HTR-8/SVneo (cell line): ENCODE data around the gene TP63.
A peak's percentile ranks its signal among the peaks of the same experiment; 100 is the strongest.

Experiments used
- DNase-seq: peaks from one replicate; pipeline ENCODE4 v3.0.0; 2011; ENCODE audit warnings: low spot score, mixed read lengths; ENCODE audit not compliant: insufficient read length
- FAIRE-seq: peaks from 2 replicates; lab custom pipeline; 2011; peaks lifted over from hg19 to GRCh38; lab: Jason Lieb, UNC

TP63 gene

DNA sequence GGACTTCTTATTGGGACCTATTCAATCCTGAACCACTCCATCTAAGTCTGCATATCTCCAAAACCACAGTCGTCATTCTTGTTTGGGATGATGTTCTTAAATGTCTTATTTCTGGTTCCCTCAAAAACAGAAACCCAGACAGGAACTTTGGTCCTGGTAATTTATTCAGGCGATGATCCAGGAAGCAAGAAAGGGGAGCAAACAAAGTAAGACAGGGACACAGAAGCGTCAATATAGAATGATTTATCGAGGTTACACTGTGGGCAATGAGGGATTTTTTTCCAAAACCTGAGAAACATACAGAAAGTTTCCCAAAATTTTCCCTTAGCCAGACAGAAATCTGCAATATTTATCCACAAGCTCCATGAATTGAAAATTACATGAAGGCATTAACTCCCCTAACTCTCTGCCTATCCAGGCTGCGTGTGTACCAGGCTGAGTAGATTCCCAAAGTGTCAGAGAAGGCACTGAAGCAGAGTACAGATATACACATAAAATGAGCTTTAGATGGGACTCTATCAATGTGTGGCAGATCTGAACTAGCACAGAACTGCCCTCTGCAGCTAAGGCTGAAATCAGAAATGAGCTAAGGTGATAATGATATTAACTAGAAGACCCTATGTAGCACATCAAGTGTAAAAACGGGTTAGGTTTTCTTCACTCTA is 43.2 kb downstream of the TP63 start:
- FAIRE-seq (no peak), DNase-seq (no peak)

DNA sequence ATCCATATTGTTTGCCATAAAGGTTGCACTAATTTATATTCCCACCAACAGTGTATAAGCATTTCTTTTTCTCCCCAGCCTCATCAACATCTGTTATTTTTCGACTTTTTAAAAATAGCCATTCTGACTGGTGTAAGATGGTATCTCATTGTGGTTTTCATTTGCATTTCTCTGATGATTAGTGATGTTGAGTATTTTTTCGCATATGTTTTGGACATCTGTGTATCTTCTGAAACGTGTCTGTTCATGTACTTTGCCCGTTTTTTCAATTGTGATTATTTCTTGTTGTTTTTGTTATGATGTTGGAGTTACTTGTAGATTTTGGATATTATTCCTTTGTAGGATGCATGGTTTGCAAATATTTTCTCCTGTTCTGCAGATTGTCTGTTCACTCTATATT is 46.5 kb downstream of the TP63 start:
- DNase-seq: no peak
- FAIRE-seq: no peak

DNA sequence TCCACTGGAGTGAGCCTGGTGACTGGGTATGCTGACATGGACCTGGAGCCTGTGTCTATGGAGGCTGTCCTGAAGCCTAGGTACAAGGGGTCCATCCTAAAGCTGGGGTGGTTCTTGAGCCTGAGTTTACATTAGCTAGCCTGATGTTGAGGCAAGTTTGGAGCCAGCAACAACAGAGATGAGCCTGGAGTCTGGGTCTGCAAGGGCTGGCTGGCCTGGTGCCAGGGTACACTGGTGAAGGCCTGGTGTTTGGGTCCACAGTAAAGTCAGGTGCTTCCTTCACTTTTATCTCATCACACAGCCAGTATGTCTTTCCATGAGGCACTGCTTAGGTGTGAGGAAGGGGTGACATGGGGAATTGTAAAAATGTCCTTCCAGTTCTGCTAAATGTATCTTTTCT is 49.5 kb downstream of the TP63 start:
- no peak for FAIRE-seq
- DNase-seq: no peak

DNA sequence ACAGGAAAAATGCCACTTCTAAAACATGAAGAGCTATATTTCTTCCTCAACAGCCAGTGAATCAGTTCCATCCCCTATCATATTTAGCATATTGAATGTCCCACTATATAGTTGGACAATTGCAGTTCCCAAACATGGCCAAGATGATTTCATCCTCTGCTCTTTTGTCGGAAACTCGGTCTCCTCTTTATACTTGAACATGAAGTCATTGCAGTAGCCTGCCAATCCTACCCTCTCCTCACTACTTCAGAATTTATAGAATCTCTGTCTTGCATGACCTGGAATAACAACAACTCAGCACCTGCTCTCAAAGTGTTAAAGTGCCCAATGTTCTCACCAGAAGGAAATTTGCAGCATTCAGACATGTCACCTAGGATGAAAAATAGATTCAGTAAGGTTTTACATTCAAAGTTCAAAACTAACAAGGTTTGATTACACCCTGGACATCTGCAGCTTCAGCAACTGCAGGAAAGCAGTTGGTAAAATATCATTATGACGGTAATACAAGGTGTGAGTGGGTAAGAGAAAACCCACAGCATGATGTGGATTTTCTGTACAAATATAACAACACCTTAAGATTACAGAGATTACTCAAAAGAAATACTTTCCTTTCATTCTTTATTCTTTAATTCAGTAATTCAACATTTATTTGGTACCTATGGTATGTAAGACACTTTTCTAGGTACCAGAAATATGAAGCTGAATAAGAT is 52.5 kb downstream of the TP63 start:
- FAIRE-seq: no peak
- DNase-seq: no peak

DNA sequence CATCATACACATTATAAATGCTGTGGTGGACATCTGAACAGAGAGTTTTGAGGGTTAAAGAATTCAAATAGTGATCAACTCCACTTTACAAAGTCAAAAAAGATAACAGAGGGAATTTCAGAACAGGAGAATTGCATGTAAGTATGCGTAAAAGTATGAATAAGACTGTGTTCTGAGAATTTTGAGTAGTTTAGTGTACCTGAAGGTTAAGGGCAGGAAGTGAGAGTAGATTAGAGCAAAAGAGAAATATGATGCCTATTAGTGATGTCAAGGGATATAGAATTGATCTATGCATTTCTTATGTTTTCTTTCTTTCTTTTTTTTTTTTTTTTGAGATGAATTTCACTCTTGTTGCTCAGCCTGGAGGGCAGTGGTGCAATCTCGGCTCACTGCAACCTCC is 53.1 kb downstream of the TP63 start:
- no peak for FAIRE-seq
- no peak for DNase-seq

DNA sequence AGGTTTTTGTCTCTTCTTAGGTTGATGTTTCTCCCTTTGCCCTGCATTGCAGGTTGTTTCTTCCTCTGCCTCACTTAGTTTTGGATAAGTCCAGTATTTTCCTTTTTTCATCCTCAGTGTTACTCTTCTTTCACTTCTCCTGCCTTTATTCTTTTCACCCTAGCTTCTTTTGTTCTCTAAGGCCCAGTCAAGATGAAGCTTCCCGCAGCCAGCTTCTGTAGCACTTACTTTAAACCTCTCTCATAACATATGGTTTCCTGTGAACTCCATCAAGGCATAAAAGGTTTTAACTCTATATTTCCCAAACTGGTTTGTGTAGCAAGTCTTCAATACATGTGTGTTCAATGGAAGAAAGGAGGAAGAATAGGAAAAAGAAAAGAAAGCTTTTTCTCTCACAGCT is 54.1 kb downstream of the TP63 start:
- DNase-seq: no peak
- FAIRE-seq: no peak

DNA sequence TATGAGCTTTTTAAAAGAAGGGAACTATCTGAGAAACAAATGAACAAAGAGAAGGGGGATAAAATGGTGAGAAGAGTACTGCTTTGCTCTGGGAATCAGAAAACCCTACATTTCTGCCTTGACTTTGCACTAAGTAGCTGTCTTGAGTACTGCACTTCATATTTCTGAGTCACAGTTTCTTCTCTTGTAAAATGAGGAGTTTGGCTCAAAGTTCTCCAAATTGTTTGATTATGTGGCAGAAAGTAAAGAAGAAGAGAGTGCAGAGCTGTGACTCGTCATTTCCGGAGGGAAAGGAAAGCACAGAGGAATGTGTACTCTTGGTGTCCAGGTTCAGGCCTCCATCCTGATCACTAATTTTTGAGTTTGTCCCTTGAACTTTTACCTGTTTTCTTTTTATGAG is 54.7 kb downstream of the TP63 start:
- DNase-seq: peak; percentile 9
- no peak for FAIRE-seq

DNA sequence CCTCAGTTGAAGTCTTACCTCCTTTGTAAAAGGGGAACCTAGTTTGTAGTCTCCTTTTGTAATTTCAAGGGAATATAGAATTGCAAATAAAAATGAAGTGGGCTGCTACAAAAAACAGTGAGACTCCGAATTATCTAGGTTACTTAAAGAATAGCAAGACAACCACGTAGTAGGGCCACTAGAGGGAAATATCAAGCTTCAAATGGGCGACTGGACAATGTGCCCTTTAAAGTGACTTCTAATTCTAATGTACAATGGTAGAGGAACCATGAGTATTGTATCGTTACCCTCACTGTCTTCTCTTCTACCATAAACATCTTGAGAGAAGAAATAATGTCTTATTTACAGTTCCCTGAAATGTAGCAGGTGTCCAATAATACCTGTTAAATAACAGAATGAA is 56.3 kb downstream of the TP63 start:
- FAIRE-seq: no peak
- no peak for DNase-seq

DNA sequence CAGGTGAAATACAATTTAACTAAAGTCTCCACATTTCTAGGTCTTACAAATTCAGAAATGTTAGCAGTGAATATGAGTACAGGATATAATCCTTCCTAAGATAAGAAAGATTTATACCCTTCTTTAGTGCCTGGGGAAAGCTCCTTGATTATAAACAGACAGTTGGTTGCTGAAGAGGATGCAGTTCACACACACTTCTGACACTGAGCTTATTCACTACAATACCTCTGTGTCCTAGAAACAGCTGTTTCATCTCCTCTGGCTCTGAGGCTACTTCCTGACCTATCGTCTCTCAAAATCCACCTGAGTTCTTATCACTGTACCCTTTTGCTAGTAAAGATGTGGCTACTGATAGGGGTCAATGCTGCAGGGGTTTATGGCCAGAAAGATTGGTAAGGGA is 57.1 kb downstream of the TP63 start:
- DNase-seq: no peak
- no peak for FAIRE-seq

DNA sequence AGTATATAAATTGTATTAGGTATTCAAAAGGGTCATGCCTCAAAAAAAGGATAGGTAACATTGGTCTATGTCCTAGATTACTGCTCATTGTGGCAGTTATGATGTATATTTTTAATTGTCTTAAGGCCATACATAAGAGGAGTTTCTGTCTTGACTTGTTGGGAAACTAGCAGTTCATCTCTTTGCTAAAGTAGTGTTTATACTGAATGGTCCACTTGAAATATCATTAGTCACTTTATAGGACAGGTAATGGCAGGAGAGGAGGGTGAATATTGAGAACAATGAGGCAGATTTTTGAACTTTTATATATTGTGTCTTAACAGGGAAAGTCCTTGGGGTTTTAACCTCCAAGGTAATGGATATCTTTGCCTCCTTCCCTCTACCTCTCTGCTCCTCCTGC is 58.4 kb downstream of the TP63 start:
- no peak for FAIRE-seq
- no peak for DNase-seq

DNA sequence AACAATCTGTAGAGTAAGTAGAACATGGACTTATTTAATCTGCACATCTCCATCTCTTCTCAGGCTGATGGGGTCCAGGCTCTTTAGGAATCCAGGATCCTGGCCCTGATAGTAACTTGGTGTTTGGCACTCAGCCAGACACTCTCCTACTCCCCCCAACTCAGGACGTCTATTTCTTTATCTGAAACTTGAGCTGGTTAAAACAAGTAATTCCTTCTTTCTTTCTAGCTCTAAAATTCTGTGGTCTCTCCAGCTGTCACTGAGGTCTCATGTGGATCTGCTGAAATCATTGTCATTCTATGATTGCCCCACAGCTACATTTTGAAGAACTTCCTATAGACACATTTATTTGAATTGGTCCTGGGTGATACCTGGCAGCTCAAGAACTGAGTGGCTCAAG is 59.0 kb downstream of the TP63 start:
- no peak for FAIRE-seq
- DNase-seq: no peak

DNA sequence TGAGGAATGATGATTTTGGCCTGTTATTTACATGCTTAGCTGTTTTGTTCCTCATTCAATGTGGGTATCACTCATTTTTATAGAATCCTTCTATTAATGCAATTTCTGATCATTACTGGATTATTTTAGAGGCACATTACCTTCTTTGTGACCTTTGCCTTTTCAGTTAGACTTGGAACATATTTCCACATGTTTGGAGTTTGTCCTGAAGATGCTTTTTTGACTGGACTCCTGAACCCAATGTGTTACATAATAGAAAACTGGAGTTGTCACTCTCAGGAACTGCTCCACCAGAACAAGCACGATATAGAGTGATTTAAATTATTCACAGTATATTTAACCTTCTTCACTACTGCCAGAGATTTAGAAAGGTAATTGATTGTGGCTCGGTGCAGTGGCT is 59.5 kb downstream of the TP63 start:
- DNase-seq: no peak
- no peak for FAIRE-seq

DNA sequence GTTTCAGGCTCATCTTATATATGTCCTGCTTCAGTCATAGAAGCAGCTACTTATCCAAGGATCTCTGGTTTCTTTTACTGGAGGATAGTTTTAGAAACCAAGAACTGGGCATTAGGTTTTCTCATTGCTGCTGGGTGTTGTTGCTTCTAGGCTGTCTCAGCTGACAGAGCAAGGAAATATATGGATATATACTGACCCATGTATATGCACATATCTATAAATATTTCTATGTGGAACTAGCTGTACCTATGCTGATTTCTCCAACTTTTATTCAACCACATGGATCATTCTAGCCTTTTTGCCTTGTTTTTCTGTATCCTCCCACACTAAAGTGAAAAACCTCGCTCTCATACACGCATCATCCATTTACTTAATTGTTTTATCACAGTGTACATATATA is 64.2 kb downstream of the TP63 start:
- FAIRE-seq: no peak
- no peak for DNase-seq

DNA sequence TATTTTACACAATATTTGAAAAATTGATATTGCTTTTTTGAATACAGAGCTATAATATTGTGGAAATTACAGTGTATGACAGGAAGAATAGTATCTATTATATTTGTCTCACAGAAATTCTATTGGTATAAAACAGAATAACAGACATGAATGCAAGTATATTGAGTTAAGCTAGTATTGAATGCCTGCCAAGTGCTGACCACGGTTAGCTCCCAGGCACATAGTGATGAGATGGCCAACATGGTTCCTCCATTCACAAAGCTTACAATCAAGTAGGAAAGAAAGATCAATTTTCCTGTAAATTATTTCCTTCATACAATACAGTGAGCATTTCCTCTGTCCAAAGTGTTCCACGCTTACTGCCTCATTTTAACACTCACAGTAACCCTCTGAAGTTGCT is 67.6 kb downstream of the TP63 start:
- FAIRE-seq (no peak), DNase-seq (no peak)

DNA sequence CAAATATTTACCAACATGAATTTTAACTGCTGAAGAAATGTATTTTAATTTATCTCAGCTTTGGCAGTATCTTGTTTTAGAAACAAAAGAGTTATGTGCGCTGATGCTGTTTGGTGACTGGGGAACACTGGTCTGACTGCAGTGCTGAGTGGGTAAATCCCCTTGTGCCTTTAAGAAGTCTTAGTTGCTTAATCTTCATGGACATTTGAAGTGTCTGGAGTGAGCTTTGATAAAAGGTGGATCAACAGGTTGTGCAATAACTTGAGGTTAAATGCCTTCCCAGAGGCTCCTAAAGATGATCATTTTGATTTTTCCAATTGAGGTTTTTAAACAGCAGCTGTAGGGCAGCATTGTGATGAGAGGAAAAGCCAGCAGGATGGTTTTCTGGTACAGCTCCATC is 68.7 kb downstream of the TP63 start:
- FAIRE-seq (no peak), DNase-seq (no peak)

DNA sequence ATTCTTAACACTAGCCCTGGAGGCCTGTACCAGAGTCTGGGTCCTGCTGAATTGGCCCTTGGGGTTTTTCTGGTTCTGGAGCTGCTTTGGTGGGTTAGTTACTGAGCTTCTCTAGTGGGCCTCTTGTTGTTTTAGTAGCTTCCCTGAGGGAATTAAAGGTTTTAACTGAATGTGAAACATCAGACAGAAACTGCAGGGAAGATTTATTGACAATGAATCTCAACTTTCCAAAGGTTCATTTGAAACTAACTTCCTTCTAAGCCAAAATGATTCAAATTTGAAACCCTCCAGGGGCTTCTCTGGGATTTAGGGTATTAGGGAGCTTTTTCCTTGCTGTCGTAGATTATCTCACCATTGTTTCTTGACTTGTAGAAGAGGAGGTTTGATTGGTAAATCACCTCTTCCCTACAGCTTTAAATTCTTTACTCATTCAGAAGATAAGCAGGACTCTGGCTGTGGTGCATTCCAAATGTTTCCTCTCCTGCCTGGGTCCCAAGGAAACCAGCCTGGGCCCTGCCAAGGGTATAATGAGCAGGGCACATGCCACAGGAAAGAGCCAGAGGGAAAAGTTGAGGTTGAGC is 71.0 kb downstream of the TP63 start:
- DNase-seq: no peak
- FAIRE-seq: no peak

DNA sequence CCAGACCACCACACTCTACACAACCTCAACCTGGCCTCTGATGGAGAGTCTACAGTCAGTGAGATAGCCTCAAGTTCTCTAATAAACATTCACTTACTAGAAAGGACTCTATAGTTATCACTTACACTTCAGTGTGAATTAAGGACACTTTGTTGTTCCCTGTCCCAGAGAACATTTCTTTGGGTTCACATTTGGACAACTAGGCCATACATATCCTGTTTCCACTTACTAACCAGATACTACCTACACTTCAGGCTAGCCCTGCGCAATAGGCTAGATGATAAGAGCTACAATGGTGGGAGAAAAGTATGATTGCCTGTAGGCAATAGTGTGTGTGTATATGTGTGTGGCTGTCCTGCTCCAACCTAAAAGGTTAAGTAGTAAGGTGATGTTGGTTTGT is 72.7 kb downstream of the TP63 start:
- FAIRE-seq (no peak), DNase-seq (no peak)

DNA sequence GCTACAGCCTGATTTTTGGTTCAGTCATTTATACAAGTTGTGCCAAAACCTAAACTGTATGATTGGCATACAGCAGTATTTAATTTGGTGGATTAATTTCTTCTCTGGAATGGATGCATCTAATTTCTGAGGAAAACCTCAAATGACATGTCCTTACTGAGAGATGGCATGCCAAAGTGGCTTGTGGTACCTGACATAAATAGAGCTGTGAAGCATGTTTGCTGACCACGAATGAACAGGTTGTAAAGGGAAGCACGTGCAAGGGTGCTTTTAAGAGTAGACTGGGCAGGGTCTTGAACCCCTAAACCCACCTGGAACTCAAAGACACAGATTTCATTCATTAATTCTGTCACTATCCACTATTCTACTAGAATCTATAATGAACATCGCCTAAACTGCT is 77.2 kb downstream of the TP63 start:
- no peak for FAIRE-seq

DNA sequence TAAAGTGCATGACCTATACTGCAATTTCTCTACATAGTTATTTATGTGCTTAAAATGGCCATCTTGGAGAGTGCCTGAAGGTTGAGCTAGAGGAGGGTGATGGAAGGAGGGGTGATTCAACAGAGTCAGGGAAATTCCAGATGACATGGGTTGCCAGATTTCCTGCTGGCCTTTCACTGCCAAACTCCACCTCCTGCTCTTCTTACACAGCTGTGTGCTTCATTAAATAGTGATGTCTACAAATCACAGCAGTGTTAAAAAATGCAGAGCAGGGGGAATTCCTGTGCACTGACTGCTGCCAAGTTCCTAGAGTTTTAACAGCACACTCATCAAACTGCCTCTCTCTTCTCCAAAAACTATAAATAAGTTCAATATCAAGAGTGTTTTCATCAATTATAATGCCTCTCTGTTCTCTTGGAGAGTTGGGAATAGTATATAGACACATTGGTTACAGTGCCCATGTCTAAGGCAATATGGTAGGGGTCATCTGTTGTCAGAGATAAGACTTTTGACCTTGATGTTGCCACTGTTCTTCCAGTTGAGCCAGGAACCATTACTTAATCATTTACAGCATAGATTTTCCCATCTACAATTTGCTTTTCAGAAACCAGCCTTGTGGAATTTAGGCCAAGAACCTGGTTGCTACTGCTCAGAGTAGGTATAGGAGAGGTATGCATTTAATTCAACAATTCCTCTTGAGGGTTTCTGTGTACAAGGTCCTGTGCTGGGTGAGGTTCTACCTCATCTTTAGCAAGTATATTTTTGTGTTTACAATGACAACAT is 79.6 kb downstream of the TP63 start:
- DNase-seq (peak; percentile 67), FAIRE-seq (peak; percentile 33)

More for the DNA sequence above, 77.2 kb downstream of the TP63 start:
- no peak for DNase-seq

DNA sequence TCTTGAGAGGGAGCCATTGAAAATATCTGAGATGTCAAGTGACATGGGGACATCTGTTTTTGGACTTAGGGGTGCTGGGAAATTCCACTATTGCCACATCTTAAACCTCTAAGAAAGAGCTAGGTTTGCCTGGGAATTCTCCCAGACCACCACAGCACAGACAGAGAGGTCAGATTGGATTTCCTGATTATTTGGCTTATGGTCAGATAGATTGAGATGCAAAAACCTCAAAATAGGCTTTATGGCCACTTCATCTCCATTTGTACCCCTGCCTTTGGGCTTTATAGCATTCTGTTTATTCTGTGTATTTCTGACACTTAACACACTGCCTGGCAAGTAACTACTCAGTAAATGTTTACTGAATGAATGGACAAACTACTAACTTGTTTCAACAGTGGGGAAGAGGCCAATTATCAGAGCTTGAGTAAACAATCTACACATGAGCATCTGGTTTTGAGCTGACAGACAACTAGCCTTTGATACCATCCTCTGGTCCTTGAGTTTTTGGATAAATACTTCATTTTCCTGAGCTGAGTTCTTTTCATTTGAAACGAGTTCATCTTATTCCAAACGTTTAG is 81.8 kb downstream of the TP63 start:
- no peak for FAIRE-seq
- no peak for DNase-seq
